GM19438 (cell line): ENCODE measurements around the gene LMTK2.

ENCODE experiments used
- ATAC-seq: cut with Tn5 transposase; IDR thresholded peaks from one replicate; pipeline ENCODE4 v1.9.1; 2021; ENCODE audit warnings: low read depth; ENCODE audit not compliant: unreplicated experiment

LMTK2 gene

GRCh38 chr7:98252425-98253054 is 145.9 kb downstream of the LMTK2 start:
- no peak for ATAC-seq

GRCh38 chr7:98254516-98254915 is 147.9 kb downstream of the LMTK2 start:
- no peak for ATAC-seq

- ATAC-seq, result no peak
Observed at GRCh38 chr7:98254951-98255610, 148.4 kb downstream of the LMTK2 start.

GRCh38 chr7:98256431-98256830 is 149.8 kb downstream of the LMTK2 start:
- no peak for ATAC-seq

GRCh38 chr7:98257701-98258100 is 151.0 kb downstream of the LMTK2 start:
- ATAC-seq, result no peak
